AG09319 (cell line): ENCODE results near the gene NRROS.
"Not testable (repeated sequence)": the region's sequence is repeated elsewhere in the genome, so short reads cannot be mapped to it uniquely, and the experiment has no call there.

Experiments
- DNase-seq: peaks from one replicate; pipeline ENCODE4 v3.0.0-alpha.2; 2010; ENCODE audit warnings: low read depth; ENCODE audit errors: extremely low read depth
- TF ChIP-seq, protein P1 (sequence below): IDR thresholded peaks from 2 replicates; pipeline ENCODE4 v1.5.1; 2011; ENCODE audit warnings: low read depth, mild to moderate bottlenecking, inconsistent platforms, low read length, moderate library complexity

The NRROS gene

DNA sequence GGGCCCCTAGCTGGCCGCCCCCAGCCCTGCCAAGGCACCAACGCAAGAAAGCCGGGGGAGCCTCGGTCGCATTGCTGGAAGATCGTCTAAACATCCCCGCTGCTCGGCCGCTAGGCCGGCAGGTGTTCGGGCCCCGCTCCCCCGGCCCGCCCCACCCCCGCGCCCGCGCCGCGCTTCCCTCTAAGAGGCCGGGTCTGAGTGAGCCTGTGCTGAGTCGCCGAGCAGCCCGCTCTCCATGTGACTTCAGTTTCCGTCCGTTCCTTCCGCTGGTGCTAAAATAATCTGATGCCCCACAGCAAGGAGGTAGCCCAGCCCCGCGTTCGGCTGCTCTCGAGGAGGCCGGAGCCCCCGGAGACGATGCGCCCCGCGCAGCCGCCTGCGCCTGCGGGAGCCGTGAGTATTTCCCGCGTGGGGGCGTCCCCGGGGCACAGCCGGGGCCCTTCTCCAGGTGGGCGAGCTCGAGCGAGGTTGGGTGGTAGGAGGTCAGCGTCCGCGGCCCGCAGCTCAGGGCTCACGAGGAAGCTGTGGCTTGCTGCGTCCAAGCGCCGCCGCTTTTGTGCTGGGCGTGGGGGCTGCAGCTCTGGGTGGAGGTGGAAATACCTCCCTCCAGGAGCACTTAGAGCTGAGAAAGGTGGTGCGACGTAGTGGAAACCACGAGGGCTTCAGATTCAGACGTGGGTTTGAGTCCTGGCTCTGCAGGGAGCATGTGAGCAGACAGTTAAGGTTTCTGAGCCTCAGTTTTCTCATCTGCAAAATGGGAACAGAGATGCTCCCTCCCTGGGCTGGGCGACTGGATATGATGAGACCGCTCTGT lies at the start of gene NRROS:
NRROS (plus strand) TSS at position 212 of the 814 bp plus-strand sequence. CDS start 14,846 bp downstream, outside the sequence.
- TF ChIP-seq, protein P1, sequence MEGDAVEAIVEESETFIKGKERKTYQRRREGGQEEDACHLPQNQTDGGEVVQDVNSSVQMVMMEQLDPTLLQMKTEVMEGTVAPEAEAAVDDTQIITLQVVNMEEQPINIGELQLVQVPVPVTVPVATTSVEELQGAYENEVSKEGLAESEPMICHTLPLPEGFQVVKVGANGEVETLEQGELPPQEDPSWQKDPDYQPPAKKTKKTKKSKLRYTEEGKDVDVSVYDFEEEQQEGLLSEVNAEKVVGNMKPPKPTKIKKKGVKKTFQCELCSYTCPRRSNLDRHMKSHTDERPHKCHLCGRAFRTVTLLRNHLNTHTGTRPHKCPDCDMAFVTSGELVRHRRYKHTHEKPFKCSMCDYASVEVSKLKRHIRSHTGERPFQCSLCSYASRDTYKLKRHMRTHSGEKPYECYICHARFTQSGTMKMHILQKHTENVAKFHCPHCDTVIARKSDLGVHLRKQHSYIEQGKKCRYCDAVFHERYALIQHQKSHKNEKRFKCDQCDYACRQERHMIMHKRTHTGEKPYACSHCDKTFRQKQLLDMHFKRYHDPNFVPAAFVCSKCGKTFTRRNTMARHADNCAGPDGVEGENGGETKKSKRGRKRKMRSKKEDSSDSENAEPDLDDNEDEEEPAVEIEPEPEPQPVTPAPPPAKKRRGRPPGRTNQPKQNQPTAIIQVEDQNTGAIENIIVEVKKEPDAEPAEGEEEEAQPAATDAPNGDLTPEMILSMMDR, result no peak
- DNase-seq, result no peak

DNA sequence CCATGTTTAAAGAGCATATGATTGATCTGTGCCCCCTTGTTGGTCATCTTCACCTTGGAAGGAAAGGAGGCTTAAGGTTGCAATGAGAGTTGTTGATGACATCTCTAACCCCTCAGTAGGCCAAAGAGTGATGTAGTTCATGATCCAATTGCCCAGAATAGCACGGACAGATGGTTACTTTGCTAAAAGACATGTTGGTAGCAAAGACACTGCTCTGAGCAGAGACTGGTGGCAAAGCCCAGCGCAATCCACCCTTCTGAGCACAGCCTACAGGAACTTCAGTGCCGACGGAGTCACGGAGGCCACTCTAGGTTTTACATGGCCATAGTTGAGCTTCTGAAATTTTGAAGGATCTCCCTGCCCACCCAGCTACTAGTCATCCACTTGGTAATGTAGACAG lies 49.2 kb upstream of the NRROS start:
- DNase-seq, result no peak
- TF ChIP-seq, protein P1, result no peak

DNA sequence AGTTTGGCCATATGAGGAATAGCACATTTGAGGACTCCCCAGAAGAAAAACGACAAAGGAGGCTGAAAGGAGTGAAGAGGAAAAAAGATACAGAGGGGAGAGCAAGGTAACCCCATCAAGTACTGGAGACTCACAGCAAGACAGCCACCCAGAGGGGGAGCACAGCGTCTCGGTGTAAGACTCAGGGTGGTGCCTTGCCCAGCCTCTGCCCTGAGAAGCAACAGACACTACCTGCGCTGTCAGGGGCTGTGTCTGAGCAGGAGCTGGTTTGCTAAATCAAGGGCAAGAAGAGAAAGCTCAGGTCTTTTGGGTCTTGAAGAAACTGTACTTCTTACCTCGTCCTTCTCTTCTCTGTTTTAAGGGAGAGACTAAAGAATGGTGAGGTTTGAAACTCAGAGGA lies 43.1 kb upstream of the NRROS start:
- TF ChIP-seq, protein P1, result no peak
- no peak for DNase-seq

DNA sequence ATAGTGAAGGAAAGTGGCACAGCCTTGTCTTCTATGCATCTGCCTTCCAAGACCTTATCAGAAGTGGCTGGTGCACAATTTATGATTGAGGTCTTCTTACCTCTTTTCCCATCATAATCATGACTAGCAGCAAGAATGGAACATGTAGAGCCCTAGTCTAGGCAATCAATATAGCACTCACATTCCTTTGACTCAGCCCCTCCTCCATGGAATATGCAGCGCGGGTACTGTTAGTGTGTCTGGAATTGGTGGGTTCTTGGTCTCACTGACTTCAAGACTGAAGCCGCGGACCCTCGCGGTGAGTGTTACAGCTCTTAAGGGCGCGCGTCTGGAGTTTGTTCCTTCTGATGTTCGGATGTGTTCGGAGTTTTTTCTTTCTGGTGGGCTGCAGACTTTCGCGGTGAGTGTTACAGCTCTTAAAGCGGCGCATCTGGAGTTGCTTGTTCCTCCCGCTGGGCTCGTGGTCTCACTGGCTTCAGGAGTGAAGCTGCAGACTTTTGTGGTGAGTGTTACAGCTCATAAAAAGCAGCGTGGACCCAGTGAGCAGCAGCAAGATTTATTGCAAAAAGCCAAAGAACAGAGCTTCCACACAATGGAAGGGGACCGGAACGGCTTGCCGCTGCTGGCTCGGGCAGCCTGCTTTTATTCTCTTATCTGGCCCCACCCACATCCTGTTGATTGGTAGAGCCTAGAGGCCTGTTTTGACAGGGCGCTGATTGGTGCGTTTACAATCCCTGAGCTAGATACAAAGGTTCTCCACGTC lies 41.3 kb upstream of the NRROS start:
- DNase-seq, result not testable (repeated sequence)

DNA sequence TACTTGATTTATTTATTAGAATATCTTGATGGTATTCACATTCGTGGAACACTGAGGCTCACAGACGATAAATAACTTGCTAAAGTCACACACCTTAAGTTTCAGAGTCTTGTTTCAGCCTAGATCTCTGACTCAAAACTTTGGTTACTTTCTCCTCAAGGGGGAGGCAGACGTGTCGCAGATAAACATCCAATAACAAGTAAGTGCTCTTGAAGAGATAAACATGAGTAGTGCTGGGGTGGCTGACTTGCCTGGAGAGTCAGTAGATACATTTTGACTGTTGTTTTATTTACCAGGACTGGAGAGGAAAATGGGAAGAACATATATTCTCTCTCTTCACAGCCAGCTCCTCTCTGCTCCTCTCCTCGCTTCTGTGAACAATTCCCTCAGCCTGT lies 39.8 kb upstream of the NRROS start:
- no peak for DNase-seq
- TF ChIP-seq, protein P1, result no peak

DNA sequence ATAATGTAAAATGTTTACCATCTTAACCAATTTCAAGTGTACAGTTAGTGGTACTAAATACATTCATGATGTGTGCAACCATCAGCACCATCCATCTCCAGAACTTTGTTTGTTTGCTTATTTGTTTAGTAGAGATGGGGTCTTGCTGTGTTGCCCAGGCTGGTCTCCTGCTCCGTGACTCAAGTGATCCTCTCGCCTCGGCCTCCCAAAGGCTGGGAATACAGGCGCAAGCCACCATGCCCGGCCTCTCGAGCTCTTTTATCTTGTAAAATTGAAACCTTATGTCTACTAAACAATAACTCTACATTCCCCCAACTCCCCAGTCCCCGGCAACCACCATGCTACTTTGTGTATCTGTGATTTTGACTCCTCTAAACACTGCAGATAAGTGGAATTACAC lies 39.1 kb upstream of the NRROS start:
- TF ChIP-seq, protein P1, result no peak
- DNase-seq, result no peak

DNA sequence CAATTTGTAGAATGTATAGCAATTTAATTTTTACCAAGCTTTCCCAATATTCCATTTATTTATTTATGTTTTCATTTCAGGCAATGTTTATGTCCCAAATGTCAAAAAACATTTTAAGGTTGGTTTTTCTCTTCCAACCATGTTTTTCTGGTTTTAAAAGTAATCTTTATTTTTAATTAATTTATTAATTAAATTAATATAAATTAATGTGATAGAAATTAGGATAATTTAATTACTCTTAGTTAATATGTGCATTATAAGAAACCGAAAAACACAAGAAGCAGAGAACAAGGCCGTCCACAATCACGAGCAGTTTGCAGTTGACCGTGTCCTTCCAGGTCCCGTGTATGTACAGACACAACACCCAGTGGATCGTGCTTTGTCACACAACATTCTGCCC lies 36.8 kb upstream of the NRROS start:
- no peak for DNase-seq
- TF ChIP-seq, protein P1, result no peak
